CD4-positive, alpha-beta T cell treated with Interferon alpha-2 for 1 hour (primary cell): ENCODE measurements around the gene C1QTNF2.
"Not testable (repeated sequence)": the region's sequence is repeated elsewhere in the genome, so short reads cannot be mapped to it uniquely, and the experiment has no call there.

ENCODE experiments used
- DNase-seq, 2 donors: peaks; one replicate each; pipeline ENCODE4 v3.0.0-alpha.2; 2020 to 2022

The C1QTNF2 gene

GRCh38 chr5:160339406-160340130 is 30.9 kb downstream of the C1QTNF2 start:
- no peak for DNase-seq

DNA sequence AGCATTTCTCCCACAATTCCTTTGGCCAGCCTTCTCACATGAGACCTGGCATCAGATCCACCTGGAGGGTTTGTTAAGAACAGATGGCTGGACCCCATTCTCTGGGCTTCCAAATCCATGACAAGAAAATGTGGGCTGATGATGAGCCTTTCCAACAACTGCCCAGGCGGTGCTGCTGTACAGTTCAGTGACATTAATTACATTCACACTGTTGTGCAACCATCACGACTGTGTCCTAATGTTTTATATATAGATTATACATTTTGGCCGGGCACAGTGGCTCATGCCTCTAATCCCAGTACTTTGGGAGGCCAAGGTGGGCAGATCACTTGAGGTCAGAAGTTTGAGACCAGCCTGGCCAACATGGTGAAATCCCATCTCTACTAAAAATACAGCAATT is 35.7 kb downstream of the C1QTNF2 start:
- DNase-seq: not testable (repeated sequence)

GRCh38 chr5:160333721-160334120 is 36.7 kb downstream of the C1QTNF2 start:
- DNase-seq: peak; percentile 3 to 30

- DNase-seq: no peak
Measured at GRCh38 chr5:160330212-160330611, 40.2 kb downstream of the C1QTNF2 start.

GRCh38 chr5:160327818-160328217 is 42.6 kb downstream of the C1QTNF2 start:
- DNase-seq: no peak

DNA sequence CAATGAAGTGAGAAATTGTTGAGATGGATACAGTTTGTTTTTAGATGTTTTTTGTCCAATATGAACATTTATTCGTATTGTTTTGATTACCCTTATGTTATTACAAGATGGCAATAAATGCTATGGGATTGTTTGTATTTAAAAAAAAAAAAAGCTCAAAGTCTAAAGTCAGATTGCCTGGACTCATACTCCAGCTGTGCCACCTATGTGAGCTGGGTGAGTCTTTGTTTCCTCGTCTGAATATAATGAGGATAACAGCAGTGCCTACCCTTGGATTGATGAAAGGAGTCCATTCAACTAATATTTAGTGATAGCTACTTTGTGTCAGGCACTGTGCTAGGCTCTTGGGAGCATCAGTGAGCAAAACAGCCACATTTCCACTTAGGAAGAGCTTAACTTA is 43.4 kb downstream of the C1QTNF2 start:
- no peak for DNase-seq

- no peak for DNase-seq
Measured at GRCh38 chr5:160325716-160326115, 44.7 kb downstream of the C1QTNF2 start.

DNA sequence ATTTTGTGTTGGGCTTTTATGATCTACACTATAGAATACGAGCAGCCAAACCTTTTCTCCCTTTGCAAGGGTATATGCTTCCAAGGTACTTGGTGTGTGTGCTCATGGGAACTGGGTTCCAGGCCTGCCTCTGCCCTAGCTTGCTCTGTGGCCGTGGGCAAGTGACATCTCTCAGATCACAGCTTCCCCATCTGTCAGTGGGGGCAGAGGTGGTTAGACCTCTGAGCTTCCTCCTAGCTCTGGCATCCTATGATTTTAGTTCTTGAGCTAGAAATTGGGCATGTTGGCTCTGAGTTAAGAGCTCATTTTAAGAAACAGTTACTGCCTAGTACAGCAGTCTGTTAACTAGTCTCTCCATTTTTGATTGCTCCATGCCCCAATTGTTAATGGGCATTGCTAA is 45.5 kb downstream of the C1QTNF2 start:
- DNase-seq: no peak

- DNase-seq: no peak
Measured at GRCh38 chr5:160318409-160318808, 52.0 kb downstream of the C1QTNF2 start.

DNA sequence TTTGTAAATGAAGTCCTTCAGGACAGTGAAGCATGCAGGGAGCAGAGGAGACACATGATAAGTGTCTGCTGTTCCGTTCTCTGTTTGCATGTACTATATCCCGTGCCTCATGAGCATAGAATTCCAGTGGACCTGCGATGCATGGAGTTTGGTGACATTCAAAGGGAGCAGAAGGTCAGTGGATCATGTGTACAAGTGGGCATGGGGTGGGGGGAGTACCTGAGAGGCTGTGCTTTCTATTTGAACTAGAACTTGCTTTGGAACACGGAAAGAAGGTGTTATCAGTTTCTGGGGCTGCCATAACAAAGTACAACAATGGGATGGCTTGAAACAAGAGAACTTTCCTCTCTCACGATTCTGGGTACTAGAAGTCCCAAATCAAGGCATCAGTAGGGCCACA is 53.0 kb downstream of the C1QTNF2 start:
- no peak for DNase-seq

DNA sequence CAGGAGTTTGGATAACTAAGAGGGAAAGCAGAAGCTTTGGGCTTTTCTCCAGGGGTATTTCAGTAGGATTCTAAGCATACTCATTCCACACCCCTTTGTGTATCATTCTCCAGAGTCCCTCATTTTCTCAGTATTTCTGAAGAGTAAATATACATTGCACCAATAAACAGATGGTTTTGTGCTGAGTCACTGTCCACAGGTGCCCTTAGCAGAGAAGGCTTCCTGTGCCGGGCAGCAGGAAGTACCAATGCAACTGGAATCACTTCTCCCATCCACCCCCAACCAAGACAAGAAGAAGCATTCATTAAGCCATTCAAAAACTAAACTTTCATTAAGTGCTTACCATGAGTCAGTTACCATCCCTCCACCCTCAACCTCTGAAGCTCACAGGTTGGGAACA is 54.5 kb downstream of the C1QTNF2 start:
- DNase-seq: no peak

DNA sequence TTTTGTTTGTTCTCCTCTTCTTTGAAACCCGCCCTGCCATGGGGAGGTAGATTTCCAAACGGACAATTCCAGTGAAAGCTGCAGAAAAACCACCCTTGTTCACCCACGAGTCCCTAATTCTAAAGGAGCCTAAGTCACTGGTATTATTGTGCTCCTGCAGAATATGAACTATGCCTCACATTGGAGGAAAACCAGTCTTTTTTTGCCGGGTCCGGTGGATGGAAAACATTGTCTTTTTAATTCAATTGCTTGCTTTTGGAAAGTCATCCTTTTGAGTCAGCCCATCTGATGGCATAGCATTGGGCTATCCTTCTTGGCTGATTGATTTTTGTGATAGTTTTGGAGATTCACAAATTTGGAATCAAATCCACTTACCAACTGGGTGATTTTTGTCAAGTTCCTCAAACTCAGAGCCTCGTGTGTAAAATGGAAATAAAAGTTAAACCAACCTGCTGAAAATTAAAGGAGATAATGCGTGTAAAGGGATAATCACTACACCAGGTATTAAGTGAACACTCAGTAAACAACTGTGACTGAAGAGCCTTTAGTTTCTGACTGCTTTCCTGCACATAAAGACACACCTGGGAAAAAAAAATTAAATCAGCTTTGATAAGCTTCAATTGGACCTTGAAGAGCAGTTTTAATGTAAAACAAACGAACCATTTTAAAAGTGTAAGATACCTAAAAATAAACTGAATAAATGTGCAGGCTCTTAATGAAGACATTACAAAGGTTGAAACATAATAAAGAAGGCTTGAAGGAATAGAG is 57.3 kb downstream of the C1QTNF2 start:
- DNase-seq: no peak

- no peak for DNase-seq
Measured at GRCh38 chr5:160312134-160312959, 58.1 kb downstream of the C1QTNF2 start, which contains the start of gene CCNJL. Gene CCNJL, minus strand, starts transcription at chr5:160312564. Its CDS starts 641 bp downstream, at chr5:160311923.

DNA sequence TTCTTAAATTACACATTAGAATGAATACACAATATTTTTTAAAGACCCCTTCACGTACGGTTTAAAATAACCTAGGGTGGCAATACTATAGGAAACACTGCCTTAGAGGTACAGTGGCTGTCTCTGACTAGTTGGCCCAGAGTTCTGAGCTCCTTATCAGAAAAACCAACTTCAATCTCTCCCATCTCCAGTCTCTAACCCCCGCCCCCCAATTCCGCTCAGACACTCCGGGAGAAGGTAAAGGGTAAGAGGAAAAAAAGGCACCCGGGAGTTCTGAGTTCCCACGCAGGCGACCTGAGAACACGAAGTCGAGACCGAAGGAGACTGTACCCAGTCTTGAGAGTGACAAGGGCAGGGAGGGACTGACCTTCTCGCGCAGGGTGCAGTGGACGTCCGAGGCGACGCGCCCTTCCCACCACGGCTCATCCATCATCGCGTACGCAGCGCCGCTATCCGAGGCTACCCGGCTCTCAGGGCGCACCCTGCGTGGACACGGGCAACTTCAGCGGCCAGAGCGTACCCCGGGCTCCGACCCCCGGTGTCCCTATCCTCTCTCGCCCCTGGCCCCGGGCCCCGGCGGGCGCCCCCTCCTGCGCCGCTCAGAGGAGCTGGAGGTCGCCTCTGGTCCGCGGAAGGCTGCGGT is 58.8 kb downstream of the C1QTNF2 start:
- DNase-seq: no peak

DNA sequence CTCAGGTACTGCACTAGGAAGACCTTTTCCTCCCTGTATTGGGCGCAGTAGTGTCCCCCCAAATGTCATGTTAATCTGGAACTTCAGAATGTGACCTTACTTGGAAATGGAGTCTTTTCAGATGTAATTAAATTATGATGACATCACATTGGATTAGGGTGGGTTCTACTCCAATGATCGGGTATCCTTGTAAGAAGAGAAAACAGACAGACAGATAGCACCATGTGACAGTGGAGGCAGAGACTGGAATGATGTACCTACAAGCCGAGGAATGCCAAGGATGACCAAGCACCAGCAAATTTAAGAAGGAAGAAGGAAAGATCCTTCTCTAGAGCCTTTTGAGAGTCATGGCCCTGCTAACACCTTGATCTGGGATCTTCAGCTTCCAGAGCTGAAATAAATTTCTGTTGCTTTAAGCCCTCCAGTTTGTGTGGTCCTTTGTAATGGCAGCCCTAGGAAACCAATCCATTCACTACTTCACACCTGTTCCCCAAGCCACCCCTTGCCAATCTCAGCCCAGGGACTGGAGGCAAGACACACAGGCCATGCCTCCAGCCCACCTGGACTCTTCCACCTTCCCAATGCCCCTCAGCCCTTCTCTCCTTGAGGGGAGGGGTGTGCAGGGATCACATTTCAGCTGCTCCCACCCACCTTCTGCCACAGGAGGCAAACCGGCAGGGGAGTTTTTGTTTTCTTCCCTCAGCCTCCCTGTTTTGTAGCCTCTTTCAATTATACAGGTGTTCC is 59.7 kb downstream of the C1QTNF2 start:
- DNase-seq: no peak

DNA sequence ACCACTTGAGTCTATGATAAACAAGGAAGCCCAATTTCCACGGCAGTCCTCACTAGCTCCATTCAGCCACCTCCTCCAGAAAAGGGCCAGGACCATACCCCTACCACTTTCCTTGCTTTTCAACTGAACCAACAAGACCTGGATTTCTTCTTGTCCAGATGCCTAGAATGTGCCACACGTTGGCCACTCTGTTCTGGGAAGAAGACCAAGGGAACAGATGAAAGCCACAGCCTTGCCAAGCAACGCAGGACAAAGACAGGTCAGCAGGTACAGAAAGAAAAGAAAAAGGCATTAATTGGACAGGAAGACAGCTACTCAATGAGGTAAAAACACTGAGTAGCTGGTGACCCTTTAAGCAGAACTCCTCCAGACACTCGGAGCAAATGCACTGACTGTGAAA is 60.3 kb downstream of the C1QTNF2 start:
- no peak for DNase-seq

DNA sequence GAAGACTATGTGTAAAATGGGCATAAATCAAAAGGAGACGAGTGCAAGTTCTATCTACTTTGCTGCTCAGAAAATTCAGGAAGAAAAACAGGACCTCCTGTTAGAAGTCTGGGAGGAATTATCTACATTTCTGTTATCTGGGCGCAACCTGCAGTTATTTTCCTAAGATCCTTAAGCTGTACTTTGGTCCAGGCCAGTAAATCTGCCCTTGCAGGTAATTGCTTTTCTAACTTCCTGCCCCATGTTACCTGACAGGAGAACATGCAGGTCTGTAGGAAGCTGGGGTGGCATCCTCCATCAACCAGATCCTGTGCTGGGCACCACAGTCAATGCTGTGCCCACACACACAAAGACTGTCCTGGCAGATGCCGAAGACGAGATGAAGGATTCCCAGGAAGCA is 63.7 kb downstream of the C1QTNF2 start:
- no peak for DNase-seq

DNA sequence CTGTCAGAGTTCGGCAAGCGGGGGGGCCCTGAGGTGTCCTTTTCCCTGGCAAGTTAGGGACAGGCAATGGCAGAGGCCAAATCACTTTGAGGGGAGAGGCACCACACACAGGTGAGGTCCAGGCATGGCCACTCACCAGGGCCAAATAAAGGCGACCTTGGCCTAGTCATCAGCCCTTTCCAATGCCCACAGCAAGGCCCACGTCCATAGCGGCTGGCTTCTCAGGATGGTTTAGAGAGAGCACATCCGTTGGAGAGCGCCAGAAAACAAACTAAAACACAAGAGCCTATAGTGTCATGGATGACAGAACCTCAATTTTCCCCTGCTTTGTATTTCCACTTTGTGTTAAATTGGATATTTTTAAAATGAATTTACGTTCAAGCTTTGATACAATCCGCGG is 65.1 kb downstream of the C1QTNF2 start:
- no peak for DNase-seq

DNA sequence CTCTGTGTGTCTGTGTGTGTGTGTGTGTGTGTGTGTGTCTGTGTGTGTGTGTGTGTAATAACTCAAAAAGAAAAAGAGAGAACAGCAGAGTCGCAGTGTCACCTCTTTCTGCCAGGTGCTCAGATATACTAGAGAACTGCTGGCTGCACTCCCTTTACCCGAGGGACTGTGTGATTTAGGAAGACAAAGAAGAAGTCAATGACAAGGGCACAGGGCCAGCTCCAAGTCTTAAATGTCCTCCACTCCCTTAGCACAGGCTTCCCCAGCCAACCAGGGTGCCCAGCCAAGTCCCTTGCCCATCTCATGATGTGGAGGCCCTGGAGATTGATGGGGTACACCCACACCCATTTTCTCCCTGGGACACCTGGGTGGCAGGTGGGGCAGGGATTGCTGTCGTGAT is 66.7 kb downstream of the C1QTNF2 start:
- DNase-seq: no peak

GRCh38 chr5:160298189-160298588 is 72.2 kb downstream of the C1QTNF2 start:
- DNase-seq: no peak

GRCh38 chr5:160297776-160298175 is 72.7 kb downstream of the C1QTNF2 start:
- peak in 1 of 2 donors; percentile 7 for DNase-seq
